ENCODE data around the gene FOXL2NB.

DNA sequence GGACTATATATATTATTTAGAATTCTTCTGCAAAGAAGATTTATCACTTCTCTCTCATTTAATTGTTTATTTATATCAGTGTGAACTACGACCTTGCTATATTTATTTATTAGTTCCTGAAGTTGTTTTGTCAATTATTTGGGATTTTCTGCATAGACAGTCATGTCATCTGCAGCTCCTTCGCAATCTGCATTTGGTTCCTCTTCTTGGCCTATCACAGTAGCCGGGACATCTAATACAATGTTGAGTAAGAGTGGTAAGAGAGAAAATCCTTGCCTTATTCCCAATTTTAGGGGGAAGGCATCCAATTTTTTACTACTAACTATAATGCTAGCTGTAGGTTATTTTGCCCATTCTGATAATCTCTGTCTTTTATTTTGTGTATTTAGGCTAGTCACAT lies 39.5 kb upstream of the FOXL2NB start:
- TF ChIP-seq, protein P1, sequence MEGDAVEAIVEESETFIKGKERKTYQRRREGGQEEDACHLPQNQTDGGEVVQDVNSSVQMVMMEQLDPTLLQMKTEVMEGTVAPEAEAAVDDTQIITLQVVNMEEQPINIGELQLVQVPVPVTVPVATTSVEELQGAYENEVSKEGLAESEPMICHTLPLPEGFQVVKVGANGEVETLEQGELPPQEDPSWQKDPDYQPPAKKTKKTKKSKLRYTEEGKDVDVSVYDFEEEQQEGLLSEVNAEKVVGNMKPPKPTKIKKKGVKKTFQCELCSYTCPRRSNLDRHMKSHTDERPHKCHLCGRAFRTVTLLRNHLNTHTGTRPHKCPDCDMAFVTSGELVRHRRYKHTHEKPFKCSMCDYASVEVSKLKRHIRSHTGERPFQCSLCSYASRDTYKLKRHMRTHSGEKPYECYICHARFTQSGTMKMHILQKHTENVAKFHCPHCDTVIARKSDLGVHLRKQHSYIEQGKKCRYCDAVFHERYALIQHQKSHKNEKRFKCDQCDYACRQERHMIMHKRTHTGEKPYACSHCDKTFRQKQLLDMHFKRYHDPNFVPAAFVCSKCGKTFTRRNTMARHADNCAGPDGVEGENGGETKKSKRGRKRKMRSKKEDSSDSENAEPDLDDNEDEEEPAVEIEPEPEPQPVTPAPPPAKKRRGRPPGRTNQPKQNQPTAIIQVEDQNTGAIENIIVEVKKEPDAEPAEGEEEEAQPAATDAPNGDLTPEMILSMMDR (IDR thresholded peaks at IDR 0.05; ENCODE audit: low read depth, low read length, poor library complexity, severe bottlenecking): no peak
- TF ChIP-seq EZH2phosphoT487 (IDR thresholded peaks at IDR 0.05; ENCODE audit: borderline replicate concordance, low read length): no peak
